HS-27A (cell line): ENCODE results near the gene AK8.

Experiments
- DNase-seq: peaks from one replicate; pipeline ENCODE4 v3.0.0-alpha.2; 2012; ENCODE audit warnings: low read depth, missing footprints

Gene AK8

DNA sequence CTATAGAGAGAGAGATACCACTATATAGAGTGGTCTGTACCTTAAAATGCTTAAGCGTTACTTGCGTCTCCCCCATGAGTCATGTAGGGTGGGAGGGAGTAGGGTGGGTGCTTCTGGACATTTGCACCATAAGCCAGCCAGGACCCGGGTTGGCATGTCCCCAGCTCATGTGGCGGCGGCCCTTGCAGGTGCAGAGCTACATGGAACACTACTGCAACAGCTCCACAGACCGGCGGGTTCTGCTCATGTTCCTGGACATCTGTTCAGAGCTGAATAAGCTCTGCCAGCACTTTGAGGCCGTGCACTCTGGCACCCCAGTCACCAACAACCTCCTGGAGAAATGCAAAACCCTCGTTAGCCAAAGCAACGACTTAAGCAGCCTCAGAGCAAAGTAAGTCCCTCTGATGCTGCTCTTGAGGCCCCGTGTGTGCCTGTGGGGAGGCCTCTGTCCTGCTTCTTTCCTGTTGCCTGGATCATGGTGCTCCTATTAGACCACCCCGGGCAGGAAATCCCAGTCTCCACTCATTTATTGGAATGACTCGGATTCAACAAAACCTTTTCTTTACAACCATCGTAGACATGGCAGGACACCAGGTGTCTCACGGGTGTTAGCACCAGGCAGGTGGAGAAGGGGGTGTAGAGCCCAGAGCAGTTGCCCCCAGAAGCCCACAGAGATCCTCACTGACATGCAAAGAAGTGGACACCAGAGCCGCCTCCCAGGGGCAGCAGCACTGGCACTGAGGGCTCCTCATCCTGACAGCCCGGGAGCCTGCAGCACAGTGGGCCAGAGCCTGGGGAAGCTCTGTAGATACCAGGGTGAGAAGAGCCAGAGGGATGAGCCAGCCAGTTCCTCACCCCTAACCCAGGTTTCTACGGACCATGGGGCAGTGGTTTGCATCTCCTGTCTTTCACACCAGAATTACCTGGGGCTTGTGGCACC is 9.4 kb upstream of the AK8 start:
- no peak for DNase-seq

- DNase-seq, result no peak
Observed at GRCh38 chr9:132886334-132886725, 8.2 kb upstream of the AK8 start.

DNA sequence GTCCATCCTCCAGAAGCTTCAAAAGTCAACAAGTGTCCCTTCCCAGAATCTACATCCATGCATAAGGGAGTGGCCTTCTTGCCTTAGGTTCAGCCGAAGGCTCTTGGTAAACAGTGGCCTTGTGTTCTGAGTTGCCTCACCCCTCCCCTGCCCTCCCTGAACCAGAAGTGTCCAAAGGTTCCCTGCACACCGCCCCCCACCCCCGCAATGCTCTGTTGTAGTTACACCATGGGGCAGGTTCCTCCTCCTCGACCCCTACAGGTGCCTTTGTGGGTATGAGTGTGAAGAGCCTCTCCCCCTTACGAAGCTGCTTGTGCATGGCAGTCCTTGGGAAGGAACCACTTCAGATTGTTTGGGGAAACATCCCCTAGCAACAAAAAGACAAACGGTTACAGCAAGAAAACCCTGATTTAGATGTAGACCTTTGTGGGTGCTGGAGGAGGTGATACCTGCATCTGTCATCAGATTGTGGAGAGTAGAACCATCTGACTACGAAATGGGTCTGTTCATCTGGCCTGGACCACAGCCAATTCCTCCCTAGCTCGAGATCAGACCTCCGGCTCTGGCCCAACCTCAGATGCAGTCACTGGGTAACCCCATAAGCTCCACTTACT is 7.7 kb upstream of the AK8 start:
- no peak for DNase-seq

DNA sequence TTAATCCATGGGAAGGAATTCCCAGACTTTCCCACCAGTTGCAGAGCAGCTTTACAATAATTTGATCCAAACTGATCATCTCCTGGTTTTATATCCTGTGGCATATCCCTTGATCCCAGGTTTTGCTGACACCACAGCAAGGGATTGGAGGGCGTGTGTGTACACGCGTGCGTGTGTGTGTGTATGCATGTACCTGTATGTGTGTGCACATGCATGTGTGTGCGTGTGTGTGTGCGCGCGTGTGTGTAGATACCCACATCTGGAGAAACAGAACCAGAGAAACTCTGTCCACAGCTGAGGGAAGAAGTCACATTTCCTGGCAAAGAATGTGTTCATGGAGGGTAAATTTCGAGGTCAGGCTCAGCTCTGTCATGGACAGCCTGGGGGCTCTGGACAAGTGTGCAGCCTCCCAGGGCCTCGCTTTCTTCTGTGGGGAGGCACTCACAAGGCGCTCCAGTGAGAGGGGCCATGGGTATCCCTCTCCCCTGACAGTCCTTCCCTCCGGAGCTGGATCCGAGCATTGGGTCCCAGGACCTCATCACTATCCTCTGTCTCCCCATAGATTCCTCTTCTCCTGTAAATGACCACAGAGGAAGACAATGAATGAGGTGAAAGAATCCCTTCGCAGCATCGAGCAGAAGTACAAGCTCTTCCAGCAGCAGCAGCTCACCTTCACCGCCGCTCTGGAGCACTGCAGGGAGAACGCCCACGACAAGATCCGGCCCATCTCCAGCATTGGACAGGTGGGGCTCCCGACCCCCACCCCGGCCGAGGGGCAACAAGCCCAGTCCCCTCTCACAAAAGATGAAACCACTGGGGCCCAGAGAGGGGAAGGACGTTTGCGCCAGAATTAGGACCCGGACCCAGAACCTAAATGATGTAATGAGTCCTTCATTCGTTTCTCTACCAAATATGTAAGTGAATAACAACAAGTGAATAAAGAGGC is 5.5 kb upstream of the AK8 start:
- DNase-seq, result no peak

DNA sequence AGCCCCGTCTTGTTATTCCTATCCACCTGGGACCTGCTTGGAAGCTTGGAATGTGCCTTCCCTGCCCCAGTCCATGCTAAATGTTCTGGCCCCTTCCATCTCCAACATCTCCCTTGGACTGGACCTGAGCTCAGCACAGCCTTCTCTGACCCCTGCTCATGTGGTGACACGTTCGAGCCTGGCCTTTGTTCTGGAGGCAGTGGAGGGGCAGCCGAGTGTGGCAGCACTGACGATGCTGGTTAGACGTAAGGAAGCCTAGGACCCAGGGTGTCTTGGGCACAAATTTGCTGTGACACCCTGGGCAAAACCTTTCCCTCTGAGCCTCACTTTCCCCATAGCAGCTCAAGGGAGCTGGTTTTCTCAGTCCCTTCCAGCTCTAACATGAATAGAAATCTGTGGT is 4.5 kb upstream of the AK8 start:
- DNase-seq, result no peak

DNA sequence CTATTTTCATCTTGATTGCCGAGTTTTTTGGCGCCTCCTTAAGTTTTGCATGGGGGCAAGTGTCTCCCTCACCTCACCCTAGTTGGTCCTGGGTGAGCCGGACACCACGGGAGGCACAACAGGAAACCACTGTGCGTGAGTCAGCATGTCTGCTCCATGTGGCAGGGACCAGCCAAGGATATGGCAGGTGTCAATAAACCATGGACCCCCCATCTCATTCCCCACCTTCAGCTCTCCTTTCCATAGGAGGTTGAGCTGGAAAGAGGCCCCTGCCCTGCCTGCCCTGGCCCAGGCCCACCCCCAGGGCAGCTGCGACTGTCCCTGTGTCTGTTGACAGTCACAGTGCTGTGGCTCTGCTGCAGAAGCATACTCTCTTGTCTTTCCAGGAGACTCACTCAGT is 3.7 kb upstream of the AK8 start:
- no peak for DNase-seq

DNA sequence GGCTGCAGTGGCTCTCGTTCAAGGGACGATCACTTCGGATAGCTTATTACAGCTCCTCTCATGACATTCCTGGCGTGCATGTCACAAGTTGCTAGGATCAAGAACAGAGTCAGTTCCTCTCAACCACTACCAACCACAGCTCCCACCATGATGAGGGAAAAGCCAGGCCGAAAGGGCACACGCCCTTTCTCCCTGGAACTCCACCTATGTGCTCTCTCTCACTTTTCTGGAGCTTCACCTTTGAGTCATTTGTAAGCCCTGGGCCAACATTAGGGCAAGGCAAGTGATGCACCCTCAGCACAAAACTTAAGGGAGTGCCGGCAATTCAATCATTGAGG is 2.2 kb upstream of the AK8 start:
- DNase-seq, result no peak

GRCh38 chr9:132879457-132880323 is 1.6 kb upstream of the AK8 start:
- DNase-seq, result no peak

DNA sequence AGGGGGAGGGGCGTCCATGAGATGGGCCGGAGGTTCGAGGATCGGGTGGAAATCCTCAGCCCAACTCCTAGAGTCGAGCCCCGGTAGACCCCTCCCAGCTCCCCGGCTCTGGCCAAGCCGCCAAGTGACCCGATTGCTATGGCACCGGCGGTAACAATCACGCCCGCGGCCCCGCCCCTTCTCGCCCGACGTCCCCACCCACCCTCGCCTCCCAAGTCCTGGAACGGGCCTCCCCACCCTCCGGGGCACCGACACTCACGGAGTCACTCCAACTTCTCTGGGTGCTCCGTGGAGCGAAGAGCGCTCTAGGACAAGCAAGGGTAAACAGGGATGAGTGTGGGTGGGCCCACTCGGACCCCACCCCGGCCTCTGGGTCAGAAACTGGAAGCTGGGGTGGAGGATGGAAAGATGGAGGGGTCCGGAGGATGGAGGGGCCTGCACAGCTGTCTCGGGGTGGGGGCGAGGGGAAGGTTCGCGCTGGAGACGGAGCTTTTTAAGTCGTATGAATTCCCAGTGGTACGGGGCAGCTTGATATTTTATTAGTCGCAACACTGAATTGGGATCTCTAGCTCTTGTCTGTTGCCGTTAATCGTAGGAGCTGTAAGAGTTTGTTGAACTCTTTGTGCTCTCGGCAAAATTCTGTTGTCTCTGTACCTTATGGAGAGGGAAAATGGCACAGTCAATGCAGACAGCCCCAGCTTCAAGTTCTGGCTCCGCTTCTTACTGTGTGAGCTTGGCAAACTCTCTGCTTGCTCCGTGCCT is 792 bp upstream of the AK8 start, which contains the start of gene SPACA9:
SPACA9 (plus strand) TSS at position 204 of the 762 bp plus-strand sequence. CDS start 5,050 bp downstream, outside the sequence.
- no peak for DNase-seq

GRCh38 chr9:132877458-132877823 is 643 bp downstream of the AK8 start:
- DNase-seq, result no peak

DNA sequence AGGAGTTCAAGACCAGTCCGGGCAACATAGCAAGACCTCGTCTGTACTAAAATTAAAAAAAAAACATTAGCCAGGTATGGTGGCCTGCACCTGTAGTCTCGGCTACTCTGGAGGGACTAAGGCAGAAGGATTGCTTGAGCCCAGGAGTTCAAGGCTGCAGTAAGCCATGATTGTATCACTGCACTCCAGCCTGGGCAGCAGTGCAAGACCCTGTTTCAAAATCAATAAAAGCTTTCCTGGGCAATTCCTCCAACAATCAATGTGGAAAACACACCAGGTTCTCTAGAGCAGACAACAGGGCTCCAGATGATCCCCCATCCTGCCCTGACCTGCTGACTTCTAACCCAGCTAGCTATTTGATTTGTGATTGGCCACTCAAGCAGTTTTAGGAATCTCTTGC is 1.2 kb downstream of the AK8 start:
- DNase-seq, result no peak

- no peak for DNase-seq
Observed at GRCh38 chr9:132875159-132875558, 2.9 kb downstream of the AK8 start.

DNA sequence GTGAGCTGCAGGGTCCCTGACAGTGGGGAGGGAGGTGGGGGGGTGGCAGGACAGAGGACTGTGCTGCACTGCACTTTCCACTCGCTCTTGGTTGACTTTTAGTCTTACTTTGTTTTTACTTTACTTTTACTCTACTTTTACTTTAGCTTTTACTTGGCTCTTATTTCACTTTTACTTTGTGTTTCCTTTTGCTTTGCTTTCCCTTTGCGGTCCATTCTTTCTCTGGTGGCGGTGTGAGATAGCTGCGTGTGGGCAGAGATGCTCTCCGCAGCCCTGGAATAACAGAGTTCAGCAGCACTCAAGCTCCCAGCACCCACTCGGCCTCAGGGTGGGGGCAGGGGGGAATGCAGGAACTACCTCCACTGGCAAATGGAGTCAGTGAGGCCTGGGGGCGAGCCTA is 4.7 kb downstream of the AK8 start:
- DNase-seq, result no peak

DNA sequence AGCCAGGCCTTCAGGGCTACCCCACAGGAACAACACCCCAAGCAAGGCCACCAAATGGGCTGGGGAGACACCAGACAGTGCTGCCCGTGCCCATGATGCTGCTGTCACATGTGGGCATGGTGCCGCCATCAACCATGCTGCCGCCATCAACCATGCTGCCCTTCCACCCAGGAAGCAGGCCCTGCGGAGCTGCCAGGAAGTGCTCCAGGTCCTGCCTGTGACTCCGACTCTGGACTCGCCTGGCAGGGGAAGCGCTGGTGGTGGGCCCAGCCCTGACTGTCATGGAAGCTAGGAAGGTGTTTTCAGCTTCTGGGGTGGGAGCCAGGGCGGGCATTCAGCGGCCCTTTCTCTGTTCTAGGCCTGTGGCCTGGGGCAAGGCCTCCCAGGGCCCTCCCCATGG is 8.8 kb downstream of the AK8 start:
- DNase-seq, result no peak

DNA sequence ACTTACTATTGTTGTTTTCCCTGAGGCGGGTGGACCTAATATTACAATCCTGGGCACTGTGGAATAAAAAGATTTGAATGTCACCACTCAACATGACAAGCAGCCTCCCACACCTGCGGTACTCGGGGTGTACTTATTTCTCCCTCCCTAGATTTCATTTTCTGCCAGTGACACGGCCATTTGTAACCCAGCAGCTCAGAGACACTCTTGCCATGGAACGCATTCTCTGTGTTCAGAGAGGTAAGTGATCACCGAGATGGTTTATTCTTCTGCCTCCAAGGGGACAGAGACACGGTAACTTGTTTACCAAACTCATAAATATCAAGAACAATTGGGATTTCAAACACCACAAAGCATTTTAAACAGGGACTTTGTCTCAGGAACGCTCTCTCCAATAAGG is 11.2 kb downstream of the AK8 start:
- no peak for DNase-seq

DNA sequence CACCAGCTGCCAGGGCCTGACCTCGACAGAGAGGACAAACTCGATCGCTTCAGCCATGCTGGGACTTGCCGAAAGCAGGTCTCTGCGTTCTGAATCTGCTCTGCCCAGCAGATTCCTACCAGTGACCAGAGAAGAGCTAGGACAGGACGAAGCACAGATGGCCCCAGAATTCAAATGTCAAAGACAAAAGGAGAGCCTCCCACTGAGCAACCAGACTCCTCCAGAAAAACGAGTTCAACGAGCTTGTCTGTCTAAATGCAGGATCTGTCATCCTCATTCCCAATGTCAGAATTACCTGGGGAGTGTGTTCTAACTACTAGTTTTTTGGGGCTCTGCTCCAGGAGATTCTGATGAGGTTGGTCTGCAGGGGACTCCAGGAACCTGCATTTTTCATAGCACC is 13.4 kb downstream of the AK8 start:
- DNase-seq, result no peak

DNA sequence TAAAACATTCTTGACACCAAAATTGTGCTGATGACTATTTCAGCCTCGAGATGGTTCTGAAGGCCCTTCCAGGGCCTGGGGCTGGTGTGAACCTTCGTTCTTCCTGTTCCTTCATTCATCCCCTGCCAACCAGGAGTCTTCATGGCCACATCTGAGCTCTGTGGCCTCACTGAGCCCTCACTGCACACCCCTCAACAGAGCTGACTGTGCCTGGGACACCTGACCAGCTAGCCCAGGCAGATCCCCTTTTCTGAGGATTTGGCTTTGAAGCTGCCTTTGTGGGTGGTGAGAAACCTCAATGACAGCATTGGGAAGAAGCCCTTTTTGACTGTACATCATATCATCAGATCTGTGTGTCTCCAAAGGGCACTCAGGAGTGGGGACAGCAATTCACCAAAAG is 13.8 kb downstream of the AK8 start:
- DNase-seq, result no peak

GRCh38 chr9:132863096-132863495 is 15.0 kb downstream of the AK8 start:
- no peak for DNase-seq

DNA sequence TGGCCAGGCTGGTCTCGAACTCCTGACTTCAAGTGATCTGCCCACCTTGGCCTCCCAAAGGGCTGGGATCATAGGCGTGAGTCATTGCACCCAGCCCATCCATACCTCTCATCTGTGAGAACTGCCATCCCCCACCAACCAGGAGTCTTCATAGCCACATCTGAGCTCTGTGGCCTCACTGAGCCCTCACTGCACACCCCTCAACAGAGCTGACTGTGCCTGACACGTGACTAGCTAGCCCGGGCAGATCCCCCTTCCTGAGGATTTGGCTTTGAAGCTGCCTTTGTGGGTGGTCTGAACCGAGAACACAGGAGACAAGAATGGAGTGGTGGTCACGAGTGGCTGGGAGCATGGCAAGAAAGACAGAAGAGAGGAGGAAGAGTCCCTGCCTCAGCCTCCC is 15.6 kb downstream of the AK8 start:
- no peak for DNase-seq

GRCh38 chr9:132861666-132862065 is 16.4 kb downstream of the AK8 start:
- no peak for DNase-seq

DNA sequence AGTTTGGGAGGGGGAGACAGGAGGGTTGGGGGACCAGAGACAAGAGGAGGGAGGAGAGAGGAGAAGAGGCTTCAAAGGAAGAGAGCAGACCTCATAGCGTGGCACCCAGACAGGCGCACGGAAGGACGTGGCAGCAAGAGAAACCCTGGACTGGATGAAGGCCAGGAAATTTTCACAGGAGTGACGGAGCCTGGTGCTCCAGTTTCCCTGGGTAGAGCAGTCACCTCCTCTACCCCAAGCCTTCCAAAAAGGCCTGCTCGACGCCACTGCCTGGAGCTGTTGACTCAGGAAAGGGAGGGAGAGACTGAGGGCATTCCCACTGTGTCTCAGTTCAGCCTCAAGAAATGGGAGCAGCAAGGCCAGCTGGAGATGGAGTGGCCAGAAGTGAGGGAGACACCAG is 19.3 kb downstream of the AK8 start:
- no peak for DNase-seq
